H1 (cell line): ENCODE measurements around the gene LRRC2. TPM values are rescaled to one million over a fixed set of nuclear protein-coding genes. Genes with fewer than 3 reads are reported as not detected.

ENCODE experiments used
- CTCF ChIA-PET: fragments of 300-600 bp; sonication (Branson Sonifier 250); formaldehyde crosslinking; loops from one replicate; lab custom pipeline; 2021; ENCODE audit not compliant: partially characterized antibody; lab: Charles Lee
- POLR2A ChIA-PET: fragments of 300-600 bp; sonication (Branson Sonifier 250); formaldehyde crosslinking; loops from one replicate; lab custom pipeline; 2021; ENCODE audit warnings: inconsistent platforms; ENCODE audit not compliant: partially characterized antibody; lab: Charles Lee
- DNase-seq, 2 experiments: peaks; one replicate each; pipeline versions ENCODE4 v3.0.0 to v3.0.0-alpha.2; 2010 to 2022; ENCODE audit warnings: low spot score in 2 of 2, low read depth in 1 of 2, mixed read lengths in 1 of 2
- FAIRE-seq: peaks from 2 replicates; lab custom pipeline; 2011; peaks lifted over from hg19 to GRCh38; lab: Jason Lieb, UNC
- H2AFZ ChIP-seq: 2 replicates; pipeline ENCODE4 v1.8.1; 2012; ENCODE audit warnings: low read length, inconsistent platforms
- H2AK5ac ChIP-seq: 2 replicates; pipeline ENCODE4 v1.6.1; 2013; ENCODE audit warnings: low read depth, low read length
- H2BK120ac ChIP-seq: replicated peaks from 2 replicates; pipeline ENCODE3; 2013; ENCODE audit warnings: low read depth, low read length, inconsistent platforms
- H2BK12ac ChIP-seq: 2 replicates; pipeline ENCODE4 v1.6.1; 2013; ENCODE audit warnings: low read depth, low read length
- H2BK15ac ChIP-seq: 2 replicates; pipeline ENCODE4 v1.6.1; 2013; ENCODE audit warnings: low read length
- H2BK20ac ChIP-seq: 2 replicates; pipeline ENCODE4 v1.6.1; 2013; ENCODE audit warnings: low read length
- H2BK5ac ChIP-seq: 2 replicates; pipeline ENCODE4 v1.6.1; 2013; ENCODE audit warnings: low read depth, low read length
- H3K14ac ChIP-seq: 2 replicates; pipeline ENCODE4 v1.6.1; 2013; ENCODE audit warnings: inconsistent platforms; ENCODE audit not compliant: insufficient read length
- H3K18ac ChIP-seq: 2 replicates; pipeline ENCODE4 v1.6.1; 2013; ENCODE audit warnings: low read length; ENCODE audit errors: extremely low read depth
- H3K23ac ChIP-seq: 2 replicates; pipeline ENCODE4 v1.6.1; 2013; ENCODE audit warnings: inconsistent platforms; ENCODE audit not compliant: insufficient read length
- H3K23me2 ChIP-seq: 2 replicates; pipeline ENCODE4 v1.6.1; 2013; ENCODE audit warnings: low read depth, low read length
- H3K27ac ChIP-seq: 2 replicates; pipeline ENCODE4 v1.6.1; 2011; ENCODE audit warnings: low read depth, low read length, inconsistent platforms
- H3K27me3 ChIP-seq, 4 experiments: replicated peaks in 1 of 4; 1 replicate in 1 of 4; 2 replicates in 3 of 4; pipeline versions ENCODE4 v1.6.1 to v1.8.1; 2011 to 2013; ENCODE audit warnings: low read length in 3 of 4, mild to moderate bottlenecking in 3 of 4, inconsistent platforms in 2 of 4, mixed read lengths in 2 of 4, moderate library complexity in 1 of 4; ENCODE audit not compliant: control insufficient read depth in 3 of 4, insufficient read depth in 3 of 4; ENCODE audit errors: extremely low read depth in 1 of 4
- H3K36me3 ChIP-seq, 4 experiments: 2 replicates each; pipeline versions ENCODE4 v1.6.1 to v1.8.1; 2011 to 2013; ENCODE audit warnings: mild to moderate bottlenecking in 4 of 4, low read length in 3 of 4, moderate library complexity in 2 of 4, control low read depth in 1 of 4, inconsistent platforms in 1 of 4; ENCODE audit not compliant: insufficient read depth in 4 of 4, control insufficient read depth in 2 of 4
- H3K4ac ChIP-seq: replicated peaks from 2 replicates; pipeline ENCODE3; 2013; ENCODE audit warnings: low read length, low read depth, mixed read lengths, inconsistent platforms; ENCODE audit not compliant: insufficient read length
- H3K4me1 ChIP-seq, 4 experiments: replicated peaks in 1 of 4; 1 replicate in 1 of 4; 2 replicates in 3 of 4; pipeline versions ENCODE4 v1.6.1 to v1.8.1; 2011 to 2013; ENCODE audit warnings: low read length in 3 of 4, inconsistent platforms in 2 of 4, mixed read lengths in 1 of 4; ENCODE audit not compliant: insufficient read depth in 4 of 4, control insufficient read depth in 3 of 4
- H3K4me2 ChIP-seq, 2 experiments: 2 replicates each; pipeline versions ENCODE4 v1.6.1 to v1.8.1; 2011 to 2013; ENCODE audit warnings: low read depth in 2 of 2, low read length in 2 of 2, control low read depth in 1 of 2, inconsistent platforms in 1 of 2, mild to moderate bottlenecking in 1 of 2; ENCODE audit not compliant: insufficient read depth in 1 of 2
- H3K4me3 ChIP-seq, 4 experiments: fragments of 200-600, 300-600 bp in 1 of 4; sonication (generic), shearing (Covaris generic), sonication (Bioruptor Twin) in 1 of 4; 2 replicates each; pipeline versions ENCODE4 v1.5.1 to v1.8.1; 2011 to 2016; ENCODE audit warnings: low read length in 4 of 4, low read depth in 3 of 4, control low read depth in 2 of 4, inconsistent platforms in 2 of 4, mild to moderate bottlenecking in 2 of 4, mixed read lengths in 1 of 4, moderate library complexity in 1 of 4; ENCODE audit not compliant: insufficient read depth in 2 of 4; ENCODE audit errors: extremely low read depth in 1 of 4
- H3K56ac ChIP-seq: replicated peaks from 2 replicates; pipeline ENCODE3; 2013; ENCODE audit warnings: low read depth, mild to moderate bottlenecking, mixed read lengths, low read length, inconsistent platforms; ENCODE audit not compliant: insufficient read length
- H3K79me1 ChIP-seq: 2 replicates; pipeline ENCODE4 v1.6.1; 2013; ENCODE audit warnings: low read depth, low read length, control low read depth
- H3K79me2 ChIP-seq, 2 experiments: 2 replicates each; pipeline versions ENCODE4 v1.6.1 to v1.8.1; 2012 to 2013; ENCODE audit warnings: low read length in 2 of 2, mild to moderate bottlenecking in 2 of 2, inconsistent platforms in 1 of 2; ENCODE audit not compliant: insufficient read depth in 2 of 2, control insufficient read depth in 1 of 2
- H3K9ac ChIP-seq, 4 experiments: replicated peaks in 1 of 4; 1 replicate in 1 of 4; 2 replicates in 3 of 4; pipeline versions ENCODE4 v1.6.1 to v1.8.1; 2011 to 2013; ENCODE audit warnings: low read depth in 3 of 4, low read length in 3 of 4, control low read depth in 2 of 4, mild to moderate bottlenecking in 2 of 4, moderate library complexity in 2 of 4, inconsistent platforms in 1 of 4; ENCODE audit errors: extremely low read depth in 1 of 4
- H3K9me3 ChIP-seq, 2 experiments: 2 replicates each; pipeline versions ENCODE4 v1.6.1 to v1.8.1; 2012 to 2013; ENCODE audit warnings: mild to moderate bottlenecking in 2 of 2, moderate library complexity in 2 of 2, control low read depth in 1 of 2, inconsistent platforms in 1 of 2, low read depth in 1 of 2, low read length in 1 of 2, mixed read lengths in 1 of 2; ENCODE audit not compliant: insufficient read depth in 2 of 2
- H4K20me1 ChIP-seq, 2 experiments: replicated peaks in 1 of 2; 2 replicates each; pipeline versions ENCODE3 to v1.8.1; 2011 to 2013; ENCODE audit warnings: inconsistent platforms in 2 of 2, low read length in 2 of 2, mild to moderate bottlenecking in 1 of 2; ENCODE audit not compliant: insufficient read depth in 2 of 2, control insufficient read depth in 1 of 2
- H4K5ac ChIP-seq: 2 replicates; pipeline ENCODE4 v1.6.1; 2013; ENCODE audit warnings: low read length, low read depth, mixed read lengths, inconsistent platforms; ENCODE audit not compliant: insufficient read length
- H4K8ac ChIP-seq: 2 replicates; pipeline ENCODE4 v1.8.0; 2013; ENCODE audit warnings: mild to moderate bottlenecking, moderate library complexity, low read length, inconsistent platforms; ENCODE audit not compliant: insufficient read depth; ENCODE audit errors: extremely low read depth
- H4K91ac ChIP-seq: replicated peaks from 2 replicates; pipeline ENCODE3; 2013; ENCODE audit warnings: low read length, mixed read lengths, inconsistent platforms; ENCODE audit not compliant: insufficient read length
- CBX8 ChIP-seq: fragments of 300-800, 300-1000 bp; sonication (generic); IDR thresholded peaks from 2 replicates; pipeline ENCODE4 v1.7.1; 2016; ENCODE audit warnings: low read depth, low read length, borderline replicate concordance
- CHD1 ChIP-seq: IDR thresholded peaks from 2 replicates; pipeline ENCODE4 v1.6.1; 2012; ENCODE audit warnings: low read depth, low read length, improper control_type of control experiment
- RBBP5 ChIP-seq: IDR thresholded peaks from 2 replicates; pipeline ENCODE4 v1.7.1; 2012; ENCODE audit warnings: low read depth, mild to moderate bottlenecking, inconsistent platforms, low read length, moderate library complexity, borderline replicate concordance
- RXRA ChIP-seq: IDR thresholded peaks from 2 replicates; pipeline ENCODE4 v1.6.1; 2011; ENCODE audit warnings: low read depth, mild to moderate bottlenecking, low read length, moderate library complexity; ENCODE audit not compliant: insufficient read depth
- TEAD4 ChIP-seq: IDR thresholded peaks from 2 replicates; pipeline ENCODE4 v1.6.1; 2012; ENCODE audit warnings: low read depth, low read length, inconsistent platforms, mixed read lengths
- WGBS, 2 experiments: shearing (Covaris generic) in 1 of 2; methylation state at CpG; one replicate each; pipeline versions ENCODE4 v1.1.6 to v1.1.7; 2013 to 2015; ENCODE audit warnings: low lambda C conversion rate in 2 of 2, mixed read lengths in 2 of 2, inconsistent platforms in 1 of 2, low coverage in 1 of 2, missing lambda C conversion rate in 1 of 2; ENCODE audit not compliant: insufficient replicate concordance in 2 of 2, insufficient coverage in 1 of 2, insufficient read length in 1 of 2; ENCODE audit errors: extremely low coverage in 1 of 2, missing lambda C conversion rate in 1 of 2; 5-methylcytosine and 5-hydroxymethylcytosine counted together
- polyA plus RNA-seq, 7 experiments: library from polyadenylated mRNA; depleted of rRNA in 3 of 7; stranded (reverse) in 5 of 7; unstranded in 2 of 7; fragments of >200 nt in 5 of 7; fragments of 200-250 nt in 2 of 7; gene quantifications; 1 replicate in 5 of 7; 2 replicates in 1 of 7; 4 replicates in 1 of 7; pipeline versions ENCODE4 v1.2.1 to v1.2.3, GENCODE V29; 2011 to 2013; ENCODE audit warnings: missing spikeins in 2 of 7, mixed read lengths in 2 of 7
- total RNA-seq: library from RNA; stranded (reverse); fragmentation: NEBNext Ultra II Directional; extraction: Animal tissue kit (Norgen Biotek cat#: 25700); gene quantifications from 2 replicates; pipeline ENCODE4 v1.2.1, GENCODE V29; 2021
- TF ChIP-seq, protein P1 (sequence below): IDR thresholded peaks from 2 replicates; pipeline ENCODE4 v1.6.1; 2012; ENCODE audit warnings: low read length, inconsistent platforms

The LRRC2 gene
- total and polyA plus RNA-seq, 2 of the 8 experiments (the other 6 are each of a cell fraction or from before 2014, with no cell fraction given), result 1.4 to 6.4 TPM

DNA sequence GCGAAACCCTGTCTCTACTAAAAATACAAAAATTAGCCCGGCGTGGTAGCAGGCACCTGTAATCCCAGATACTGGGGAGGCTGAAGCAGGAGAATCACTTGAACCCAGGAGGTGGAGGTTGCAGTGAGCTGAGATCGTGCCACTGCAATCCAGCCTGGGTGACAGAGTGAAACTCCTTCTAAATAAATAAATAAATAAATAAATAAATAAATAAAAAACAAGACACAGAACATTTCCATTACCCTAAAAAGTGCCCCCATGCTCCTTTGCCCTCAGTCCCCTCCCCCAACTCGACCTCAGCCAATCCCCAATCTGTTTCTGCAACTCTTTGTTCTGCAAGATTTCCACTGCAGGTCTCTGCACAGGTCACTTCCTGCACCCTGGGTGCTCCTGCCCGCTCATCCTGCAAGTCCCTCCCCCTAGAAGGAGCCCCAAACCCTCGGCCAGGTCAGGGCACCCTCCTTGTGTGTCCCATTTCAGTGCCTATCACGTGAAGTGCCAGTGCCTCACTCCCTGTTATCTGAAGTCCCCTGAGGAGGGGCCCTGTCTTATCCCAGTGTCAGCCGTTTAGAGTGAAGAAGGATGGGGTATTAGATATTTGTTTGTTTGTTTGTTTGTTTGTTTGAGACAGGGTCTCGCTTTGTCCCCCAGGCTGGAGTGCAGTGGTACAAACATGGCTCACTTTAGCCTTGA lies 47.4 kb upstream of the LRRC2 start:
- H2BK5ac ChIP-seq, result no peak overlapping the region
- 79% methylated on average over 10 of the region's 10 CpGs; no CpG with 5 or more reads in 1 of the 2 experiments for WGBS, 2 experiments
- CTCF ChIA-PET, result interaction anchor here (1.2 to 6.8 kb wide), 5 partner anchors 12 to 124 kb away, joined by 4 to 56 read pairs (median 5); no protein-coding TSS in a partner anchor

More for the DNA sequence above, 47.4 kb upstream of the LRRC2 start:
- Histone ChIP-seq H3K27ac (no peak overlapping the region), H4K91ac (peak overlapping the region; percentile 30), H2AK5ac (no peak overlapping the region), H3K18ac (no peak overlapping the region), H3K14ac (no peak overlapping the region), H3K4me2 (no peak overlapping the region), H3K4me1 (peaks cover 2 to 10% (median 5%) of the 10 kb centered on the region in 4 experiments; a peak in 6 of 7 replicates), H3K4ac (no peak overlapping the region), H2BK15ac (no peak overlapping the region; the same call in 1 of the 2 replicates), H3K23me2 (no peaks in the 10 kb centered on the region), H4K20me1 (no peaks in the 10 kb centered on the region), H2BK20ac (no peak overlapping the region), H3K79me1 (no peaks in the 10 kb centered on the region), H2BK120ac (no peak overlapping the region), H3K9ac (no peak overlapping the region), H2AFZ (no peak overlapping the region), H3K79me2 (no peaks in the 10 kb centered on the region), H3K9me3 (no peaks in the 10 kb centered on the region), H4K8ac (no peak overlapping the region), H3K4me3 (no peak overlapping the region), H3K27me3 (no peaks in the 10 kb centered on the region), H3K23ac (no peak overlapping the region), H3K56ac (no peak overlapping the region), H2BK12ac (no peak overlapping the region), H4K5ac (no peak overlapping the region), H3K36me3 (no peaks in the 10 kb centered on the region)
- POLR2A ChIA-PET, result interaction anchor here (0.7 to 1.4 kb wide), 5 partner anchors 20 to 39 kb away, joined by 3 to 5 read pairs (median 3); a partner anchor contains a TSS
- TF ChIP-seq RXRA (no peak), TEAD4 (no peak), CHD1 (no peak), RBBP5 (no peak), CBX8 (no peak)
- TF ChIP-seq, protein P1, sequence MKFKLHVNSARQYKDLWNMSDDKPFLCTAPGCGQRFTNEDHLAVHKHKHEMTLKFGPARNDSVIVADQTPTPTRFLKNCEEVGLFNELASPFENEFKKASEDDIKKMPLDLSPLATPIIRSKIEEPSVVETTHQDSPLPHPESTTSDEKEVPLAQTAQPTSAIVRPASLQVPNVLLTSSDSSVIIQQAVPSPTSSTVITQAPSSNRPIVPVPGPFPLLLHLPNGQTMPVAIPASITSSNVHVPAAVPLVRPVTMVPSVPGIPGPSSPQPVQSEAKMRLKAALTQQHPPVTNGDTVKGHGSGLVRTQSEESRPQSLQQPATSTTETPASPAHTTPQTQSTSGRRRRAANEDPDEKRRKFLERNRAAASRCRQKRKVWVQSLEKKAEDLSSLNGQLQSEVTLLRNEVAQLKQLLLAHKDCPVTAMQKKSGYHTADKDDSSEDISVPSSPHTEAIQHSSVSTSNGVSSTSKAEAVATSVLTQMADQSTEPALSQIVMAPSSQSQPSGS, result no peak
- DNase-seq (peak in 1 of 2 experiments; percentile 45), FAIRE-seq (no peak)
